Measurements from ENCODE around the gene ARHGEF16.

The ARHGEF16 gene

DNA sequence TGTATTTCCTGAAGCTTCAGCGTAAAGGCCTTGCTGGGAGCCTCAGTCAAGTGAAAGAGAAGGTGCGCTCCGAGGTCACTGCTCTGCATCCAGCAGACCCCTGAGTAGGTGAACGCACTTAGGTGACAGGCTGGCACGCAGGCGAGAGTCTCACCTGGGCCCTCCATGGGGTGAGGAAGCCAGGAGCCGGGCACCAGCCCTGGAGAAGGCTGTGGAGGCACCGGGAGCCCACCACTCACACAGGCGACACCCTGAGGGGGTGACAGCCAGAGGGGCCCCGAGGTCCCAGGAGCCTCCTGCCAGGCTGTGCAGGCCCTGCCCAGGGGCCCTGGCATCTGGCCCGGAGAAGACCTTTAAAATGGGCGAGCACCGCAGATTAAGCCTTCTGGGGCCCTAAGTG, 67.6 kb downstream of the ARHGEF16 start:
- DNase-seq: no peak

DNA sequence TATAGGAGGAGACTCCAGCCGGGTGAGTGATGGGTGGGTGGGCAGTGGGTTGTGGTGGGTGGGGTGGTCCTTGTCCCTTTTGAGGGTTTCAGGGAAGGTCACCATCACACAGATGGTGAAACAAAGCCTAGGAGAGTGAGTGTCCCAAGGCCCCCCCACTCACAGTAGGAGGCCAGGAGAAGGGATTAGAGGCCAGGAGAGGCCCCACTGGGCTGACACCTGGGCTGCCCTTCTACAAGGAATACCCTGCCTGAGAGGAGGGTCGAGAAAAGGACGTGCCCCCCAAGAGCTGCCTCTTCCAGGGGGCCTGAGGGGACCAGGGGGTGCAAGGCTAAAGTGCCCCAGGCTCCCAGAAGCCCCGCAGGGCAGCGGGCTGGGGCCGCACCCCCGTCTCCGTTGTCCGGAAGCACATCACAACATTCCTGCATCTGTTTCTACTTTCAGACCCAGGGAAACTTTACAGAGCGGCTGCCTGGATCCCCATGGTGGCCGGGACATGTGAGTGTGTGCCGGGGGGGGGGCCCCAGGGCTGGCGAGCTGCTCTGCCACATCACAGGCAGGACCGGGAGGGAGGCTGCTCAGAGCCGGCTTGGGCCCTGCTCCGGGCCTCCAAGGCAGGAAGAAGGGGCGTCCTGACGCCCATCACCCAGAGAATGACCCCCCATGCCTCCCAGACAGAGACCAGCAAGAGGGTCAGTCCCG, 68.2 kb downstream of the ARHGEF16 start:
- no peak for DNase-seq

- DNase-seq: no peak
These were observed 69.5 kb downstream of the ARHGEF16 start for GRCh38 chr1:3523980-3524379.

- no peak for DNase-seq
These were observed 70.2 kb downstream of the ARHGEF16 start for GRCh38 chr1:3524556-3525203.

DNA sequence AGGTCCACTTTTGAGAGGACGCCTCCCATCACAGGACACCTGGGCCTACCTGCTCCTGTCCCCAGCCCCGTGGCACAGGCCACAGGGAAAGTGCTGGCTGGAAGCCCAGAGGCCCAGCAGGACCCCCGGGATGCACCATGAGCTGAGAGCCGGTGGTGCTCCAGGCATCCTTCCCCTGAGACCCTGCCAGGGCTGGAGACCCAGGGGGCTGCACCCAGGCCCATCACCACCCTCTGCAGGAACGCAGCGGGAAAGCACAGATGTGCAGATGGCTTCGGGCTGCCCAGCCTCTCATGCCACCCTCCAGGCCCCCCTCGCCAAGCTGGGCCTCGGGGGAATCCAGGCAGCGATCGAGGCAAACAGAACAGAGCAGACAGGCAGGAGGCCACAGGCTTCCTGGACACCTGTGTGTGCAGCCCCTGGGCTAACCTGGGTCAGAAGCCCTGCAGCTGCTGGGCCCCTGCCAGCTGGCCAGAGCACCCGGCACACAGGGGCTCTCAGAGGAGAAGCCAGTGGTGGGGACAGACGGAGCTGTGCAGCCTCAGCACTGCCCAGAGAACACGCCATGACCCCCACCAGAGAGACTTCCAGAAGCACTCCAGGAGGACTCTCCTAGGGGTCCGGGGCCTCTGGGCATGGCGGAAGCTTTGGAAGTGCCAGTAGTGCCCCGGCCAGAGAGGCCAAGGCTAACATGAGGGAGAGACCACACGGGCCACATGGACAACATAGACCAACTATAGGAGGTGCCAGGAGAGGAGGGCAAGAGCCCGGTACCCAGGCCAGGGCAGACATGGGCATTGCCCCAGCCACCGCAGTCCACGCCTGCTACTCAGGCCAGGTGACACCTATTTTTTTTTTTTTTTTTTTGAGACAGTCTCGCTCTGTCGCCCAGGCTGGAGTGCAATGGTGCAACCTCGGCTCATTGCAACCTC, 71.4 kb downstream of the ARHGEF16 start:
- no peak for DNase-seq

DNA sequence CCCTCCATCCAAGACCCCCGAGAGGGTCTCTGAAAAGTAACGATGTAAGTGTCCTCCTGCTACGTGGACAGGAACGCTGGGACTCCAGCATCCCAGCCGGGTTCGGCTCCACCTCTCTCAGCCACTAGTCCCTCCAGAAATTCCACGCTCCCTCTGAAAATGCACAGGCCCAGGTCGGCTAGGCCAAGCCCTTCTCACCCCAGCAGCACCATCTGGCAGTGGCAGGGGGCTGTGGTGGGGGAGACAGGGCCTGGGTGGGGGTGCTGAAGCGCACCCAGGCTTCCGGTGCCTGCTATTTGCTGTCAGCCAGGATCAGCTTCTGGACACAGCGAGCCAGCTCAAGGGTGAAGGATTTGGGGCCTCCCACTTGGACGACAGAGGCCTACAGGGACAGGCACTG, 73.3 kb downstream of the ARHGEF16 start:
- DNase-seq: no peak

GRCh38 chr1:3529099-3529729, 74.7 kb downstream of the ARHGEF16 start:
- DNase-seq: no peak

DNA sequence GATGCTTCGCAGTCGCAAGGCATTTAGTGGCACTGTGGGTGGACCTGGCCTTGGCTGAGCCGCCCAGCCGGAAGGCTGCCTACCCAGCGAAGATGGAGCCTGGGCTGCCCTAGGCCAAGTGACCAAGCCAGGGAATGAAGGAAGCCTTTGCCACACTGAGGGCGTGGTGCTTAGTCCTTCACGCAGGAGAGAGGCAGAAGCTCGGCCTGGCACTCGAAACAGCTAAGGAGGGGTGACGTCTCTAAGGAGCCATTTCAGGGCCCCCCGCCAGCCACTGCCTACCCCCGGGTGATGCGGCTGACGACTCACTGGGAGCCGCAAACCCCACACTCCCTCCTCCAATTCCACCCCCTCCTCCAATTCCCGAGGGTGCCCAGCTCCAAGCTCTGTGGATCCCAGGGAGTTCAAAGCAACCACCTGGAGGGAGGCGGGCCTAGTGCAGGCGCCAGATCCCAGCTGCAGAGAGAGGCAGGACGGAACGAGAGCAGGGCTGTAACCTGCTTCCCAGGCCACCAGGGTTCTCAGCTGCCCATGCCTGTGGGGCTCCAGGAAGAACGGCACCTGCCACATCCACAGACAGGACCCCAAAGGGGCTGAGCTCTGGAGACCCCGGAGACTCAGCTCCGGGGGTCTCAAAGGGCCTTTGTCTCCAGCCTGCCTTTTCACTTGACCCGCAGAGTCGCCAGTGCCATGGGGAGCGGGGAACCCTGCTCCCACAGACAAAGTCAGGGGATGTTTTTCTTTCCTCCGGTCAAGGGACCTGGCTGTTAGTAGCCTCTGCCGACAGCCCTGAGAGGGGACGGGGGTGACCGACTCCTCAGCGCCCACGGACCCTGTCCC, 75.8 kb downstream of the ARHGEF16 start:
- DNase-seq: no peak

Data from inflammatory macrophage treated with lipopolysaccharide for 1 hour (primary cell).